Measurements from ENCODE around the gene EDAR. TPM values are rescaled to one million over a fixed set of nuclear protein-coding genes. Genes with fewer than 3 reads are reported as not detected.

The EDAR gene
- total RNA-seq, 1 experiment from 2014 or later: 0.82 TPM

DNA sequence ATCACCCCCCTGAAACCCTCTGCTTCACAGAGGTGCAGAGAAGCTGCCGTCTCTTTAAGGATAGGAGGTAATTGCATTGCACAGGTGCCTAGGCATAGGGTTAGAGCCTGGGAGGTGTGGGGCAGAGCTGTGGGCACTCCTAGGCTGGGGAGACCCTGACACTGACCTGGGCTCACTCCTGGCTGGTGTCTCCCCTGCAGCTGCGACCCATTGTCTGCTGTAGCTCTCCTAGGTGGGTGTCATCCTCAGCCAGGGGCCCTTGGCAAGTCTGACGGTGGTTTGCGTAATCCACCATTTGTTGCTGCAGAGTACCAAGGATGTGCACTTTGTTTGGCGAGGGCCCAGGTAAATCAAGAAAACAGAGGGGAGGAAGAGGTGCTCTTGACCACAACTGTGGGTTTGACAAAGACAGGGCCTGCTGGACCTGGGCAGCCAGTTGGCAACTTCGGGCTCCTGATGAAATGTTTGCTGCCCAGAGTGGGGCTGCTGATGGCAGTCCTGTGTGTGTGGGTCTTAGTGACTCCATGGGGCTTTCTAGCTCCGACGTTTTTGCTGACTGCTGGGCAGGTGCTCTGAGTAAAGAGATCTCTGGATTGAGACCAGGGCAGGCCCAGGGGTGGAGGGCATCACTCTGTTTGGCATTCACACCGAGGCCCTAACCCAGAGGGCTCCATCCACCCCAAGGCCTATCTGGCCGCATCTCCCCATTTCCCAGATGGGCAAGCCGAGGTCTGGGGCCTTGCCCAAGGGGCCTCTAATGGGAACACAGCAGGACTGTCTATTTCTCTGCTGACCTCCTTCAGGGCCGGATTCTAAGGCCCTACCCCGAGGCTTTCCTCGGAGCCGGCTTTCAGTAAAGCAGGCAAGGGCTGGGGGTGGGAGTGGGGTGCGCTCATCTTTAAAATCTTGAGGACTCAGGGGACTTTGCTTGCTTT is 67.7 kb downstream of the EDAR start:
- TF ChIP-seq, protein P1, sequence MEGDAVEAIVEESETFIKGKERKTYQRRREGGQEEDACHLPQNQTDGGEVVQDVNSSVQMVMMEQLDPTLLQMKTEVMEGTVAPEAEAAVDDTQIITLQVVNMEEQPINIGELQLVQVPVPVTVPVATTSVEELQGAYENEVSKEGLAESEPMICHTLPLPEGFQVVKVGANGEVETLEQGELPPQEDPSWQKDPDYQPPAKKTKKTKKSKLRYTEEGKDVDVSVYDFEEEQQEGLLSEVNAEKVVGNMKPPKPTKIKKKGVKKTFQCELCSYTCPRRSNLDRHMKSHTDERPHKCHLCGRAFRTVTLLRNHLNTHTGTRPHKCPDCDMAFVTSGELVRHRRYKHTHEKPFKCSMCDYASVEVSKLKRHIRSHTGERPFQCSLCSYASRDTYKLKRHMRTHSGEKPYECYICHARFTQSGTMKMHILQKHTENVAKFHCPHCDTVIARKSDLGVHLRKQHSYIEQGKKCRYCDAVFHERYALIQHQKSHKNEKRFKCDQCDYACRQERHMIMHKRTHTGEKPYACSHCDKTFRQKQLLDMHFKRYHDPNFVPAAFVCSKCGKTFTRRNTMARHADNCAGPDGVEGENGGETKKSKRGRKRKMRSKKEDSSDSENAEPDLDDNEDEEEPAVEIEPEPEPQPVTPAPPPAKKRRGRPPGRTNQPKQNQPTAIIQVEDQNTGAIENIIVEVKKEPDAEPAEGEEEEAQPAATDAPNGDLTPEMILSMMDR (IDR thresholded peaks at IDR 0.05; ENCODE audit: insufficient read depth in 1 of 2, low read depth in 1 of 2, low read length in 1 of 2, severe bottlenecking in 1 of 2, unreplicated experiment in 1 of 2): no peak
- intact Hi-C loops (cut with micrococcal nuclease; ENCODE audit: unreplicated experiment): no loop called here
- H3K27me3 ChIP-seq (replicated peaks; ENCODE audit: control insufficient read depth, insufficient read depth, low read length): no peaks in the 10 kb centered on the region
- no peak overlapping the region for H3K27ac Mint-ChIP-seq (ENCODE audit: unreplicated experiment)
- no peak for DNase-seq
- no peaks in the 10 kb centered on the region for H3K36me3 Mint-ChIP-seq (ENCODE audit: insufficient read depth, unreplicated experiment)
- no peaks in the 10 kb centered on the region for H3K27me3 Mint-ChIP-seq (ENCODE audit: insufficient read depth, unreplicated experiment)
- no TSS peak for BruUV-seq (replicated peaks)
- no peaks in the 10 kb centered on the region for H3K9me3 Mint-ChIP-seq (ENCODE audit: unreplicated experiment)
- CTCF ChIA-PET: no interaction called here
- POLR2A ChIA-PET: no interaction called here
- no peak overlapping the region for H3K4me3 Mint-ChIP-seq (ENCODE audit: unreplicated experiment)
- H3K4me1 ChIP-seq: no peaks in the 10 kb centered on the region
- H3K36me3 ChIP-seq (ENCODE audit: control insufficient read depth, insufficient read depth, low read length): no peaks in the 10 kb centered on the region
- H3K4me3 ChIP-seq (ENCODE audit: low read depth, low read length): no peak overlapping the region
- H3K4me1 Mint-ChIP-seq (ENCODE audit: low read depth, unreplicated experiment): peaks cover 8% of the 10 kb centered on the region
- no peaks in the 10 kb centered on the region for H3K9me3 ChIP-seq

DNA sequence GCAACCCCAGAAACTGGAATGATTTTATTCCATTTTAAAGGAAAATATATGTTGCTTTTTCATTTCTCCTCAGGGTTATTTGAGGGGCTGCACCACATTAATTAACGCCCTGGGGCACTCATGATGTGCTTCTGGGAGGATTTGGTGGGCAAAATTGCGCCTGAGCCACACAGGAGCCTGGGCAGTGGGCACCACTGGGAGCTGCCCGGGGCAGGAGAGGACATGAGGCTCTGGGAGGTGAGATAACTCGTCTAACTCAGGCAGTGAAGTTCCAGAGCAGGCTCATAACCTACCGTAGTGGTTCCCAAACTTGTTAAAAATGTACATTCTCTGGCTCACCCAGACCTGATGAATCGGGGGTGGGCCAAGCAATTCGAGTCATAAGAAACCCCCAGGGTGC is 68.3 kb downstream of the EDAR start:
- H3K27me3 Mint-ChIP-seq (ENCODE audit: insufficient read depth, unreplicated experiment): no peaks in the 10 kb centered on the region
- H3K9me3 Mint-ChIP-seq (ENCODE audit: unreplicated experiment): no peaks in the 10 kb centered on the region
- no peaks in the 10 kb centered on the region for H3K36me3 ChIP-seq (ENCODE audit: control insufficient read depth, insufficient read depth, low read length)
- ChIA-PET CTCF (no interaction called here), POLR2A (no interaction called here)
- peaks cover 8% of the 10 kb centered on the region for H3K4me1 Mint-ChIP-seq (ENCODE audit: low read depth, unreplicated experiment)
- no peak overlapping the region for H3K27ac Mint-ChIP-seq (ENCODE audit: unreplicated experiment)
- TF ChIP-seq, protein P1 (IDR thresholded peaks at IDR 0.05; ENCODE audit: insufficient read depth in 1 of 2, low read depth in 1 of 2, low read length in 1 of 2, severe bottlenecking in 1 of 2, unreplicated experiment in 1 of 2): no peak
- intact Hi-C loops (cut with micrococcal nuclease; ENCODE audit: unreplicated experiment): no loop called here
- no peak overlapping the region for H3K4me3 ChIP-seq (ENCODE audit: low read depth, low read length)
- H3K9me3 ChIP-seq: no peaks in the 10 kb centered on the region
- no peak for DNase-seq
- no TSS peak for BruUV-seq (replicated peaks)
- no peak overlapping the region for H3K4me3 Mint-ChIP-seq (ENCODE audit: unreplicated experiment)
- no peaks in the 10 kb centered on the region for H3K36me3 Mint-ChIP-seq (ENCODE audit: insufficient read depth, unreplicated experiment)
- no peaks in the 10 kb centered on the region for H3K4me1 ChIP-seq
- H3K27me3 ChIP-seq (replicated peaks; ENCODE audit: control insufficient read depth, insufficient read depth, low read length): no peaks in the 10 kb centered on the region

DNA sequence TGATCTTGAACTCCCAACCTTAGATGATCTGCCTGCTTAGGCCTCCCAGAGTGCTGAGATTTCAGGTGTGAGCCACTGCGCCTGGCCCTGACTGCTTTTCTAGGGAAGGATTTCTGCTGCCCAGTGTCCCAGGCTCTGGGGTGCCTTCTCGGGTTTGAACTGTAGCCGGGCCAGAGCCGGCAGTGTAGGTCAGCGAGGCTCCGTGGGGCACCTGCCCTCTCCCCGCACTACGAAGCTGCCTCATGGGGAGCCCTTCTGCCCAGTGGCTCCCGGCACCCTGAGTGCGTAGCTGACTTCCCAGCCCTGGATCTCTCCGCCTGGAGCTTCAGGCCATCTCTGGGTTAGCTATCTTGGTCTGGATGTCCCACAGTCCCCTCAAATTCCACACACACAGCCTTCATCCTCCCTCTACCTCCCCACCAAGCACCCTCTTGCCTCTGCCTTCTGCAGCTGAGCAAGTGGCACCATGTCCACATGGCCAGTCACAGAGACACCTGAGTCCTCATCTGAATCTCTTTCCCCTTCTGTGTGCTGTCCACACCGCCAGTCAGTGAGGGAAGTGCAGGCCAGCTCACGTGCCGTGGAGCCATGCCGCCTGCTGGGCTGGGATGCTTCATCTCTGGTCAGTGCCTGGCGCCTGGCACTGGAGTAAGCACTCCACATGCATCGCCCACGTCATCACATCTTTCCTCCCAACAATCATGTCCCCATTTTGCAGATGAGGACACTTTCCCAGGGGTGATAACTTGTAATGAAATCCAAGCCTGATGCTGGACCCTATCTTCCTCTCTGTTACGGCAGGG is 69.2 kb downstream of the EDAR start:
- Histone ChIP-seq H3K27me3 (replicated peaks; ENCODE audit: control insufficient read depth, insufficient read depth, low read length) (no peaks in the 10 kb centered on the region), H3K4me1 (no peaks in the 10 kb centered on the region), H3K4me3 (ENCODE audit: low read depth, low read length) (no peak overlapping the region), H3K9me3 (no peaks in the 10 kb centered on the region), H3K36me3 (ENCODE audit: control insufficient read depth, insufficient read depth, low read length) (no peaks in the 10 kb centered on the region)
- TF ChIP-seq, protein P1 (IDR thresholded peaks at IDR 0.05; ENCODE audit: insufficient read depth in 1 of 2, low read depth in 1 of 2, low read length in 1 of 2, severe bottlenecking in 1 of 2, unreplicated experiment in 1 of 2): no peak
- H3K4me1 Mint-ChIP-seq (ENCODE audit: low read depth, unreplicated experiment): peaks cover 4% of the 10 kb centered on the region
- no peak overlapping the region for H3K4me3 Mint-ChIP-seq (ENCODE audit: unreplicated experiment)
- no peak overlapping the region for H3K27ac Mint-ChIP-seq (ENCODE audit: unreplicated experiment)
- no peak for DNase-seq
- H3K9me3 Mint-ChIP-seq (ENCODE audit: unreplicated experiment): no peaks in the 10 kb centered on the region
- CTCF ChIA-PET: no interaction called here
- no peaks in the 10 kb centered on the region for H3K36me3 Mint-ChIP-seq (ENCODE audit: insufficient read depth, unreplicated experiment)
- H3K27me3 Mint-ChIP-seq (ENCODE audit: insufficient read depth, unreplicated experiment): no peaks in the 10 kb centered on the region
- BruUV-seq (replicated peaks): no TSS peak
- POLR2A ChIA-PET: no interaction called here
- intact Hi-C loops (cut with micrococcal nuclease; ENCODE audit: unreplicated experiment): no loop called here

Data from Caco-2 (cell line).